Ishikawa (cell line): ENCODE data around the gene DEAF1.

Experiments
- CEBPB ChIP-seq: IDR thresholded peaks from 2 replicates; pipeline ENCODE4 v1.6.1; 2012
- CREB1 ChIP-seq: IDR thresholded peaks from 2 replicates; pipeline ENCODE4 v1.6.1; 2012; ENCODE audit warnings: low read depth
- EGR1 ChIP-seq: IDR thresholded peaks from 2 replicates; pipeline ENCODE4 v1.6.1; 2012
- EP300 ChIP-seq: IDR thresholded peaks from 2 replicates; pipeline ENCODE4 v1.6.1; 2012; ENCODE audit warnings: borderline replicate concordance
- FOXM1 ChIP-seq: IDR thresholded peaks from 2 replicates; pipeline ENCODE4 v1.6.1; 2012; ENCODE audit warnings: low read depth, borderline replicate concordance
- MAX ChIP-seq: IDR thresholded peaks from 2 replicates; pipeline ENCODE4 v1.6.1; 2012
- NFIC ChIP-seq: IDR thresholded peaks from 2 replicates; pipeline ENCODE4 v1.6.1; 2012
- RAD21 ChIP-seq: IDR thresholded peaks from 2 replicates; pipeline ENCODE4 v1.6.1; 2012; ENCODE audit warnings: low read depth
- REST ChIP-seq: IDR thresholded peaks from 2 replicates; pipeline ENCODE4 v1.6.1; 2012; ENCODE audit warnings: low read depth, mild to moderate bottlenecking
- TAF1 ChIP-seq: IDR thresholded peaks from 2 replicates; pipeline ENCODE4 v1.6.1; 2012; ENCODE audit warnings: low read depth, mild to moderate bottlenecking
- TEAD4 ChIP-seq: IDR thresholded peaks from 2 replicates; pipeline ENCODE4 v1.6.1; 2012
- USF1 ChIP-seq: IDR thresholded peaks from 2 replicates; pipeline ENCODE4 v1.6.1; 2012
- YY1 ChIP-seq: IDR thresholded peaks from 2 replicates; pipeline ENCODE4 v1.6.1; 2012; ENCODE audit warnings: low read depth

- TF ChIP-seq REST (no peak), YY1 (no peak), EP300 (no peak), TEAD4 (no peak), RAD21 (no peak), TAF1 (no peak), MAX (no peak), FOXM1 (no peak), USF1 (no peak), EGR1 (no peak), CEBPB (no peak), NFIC (no peak), CREB1 (no peak)
Measured at GRCh38 chr11:608791-609251, 86.2 kb downstream of the DEAF1 start.
